ENCODE results near the gene ACTL8. TPM values are rescaled to one million over a fixed set of nuclear protein-coding genes. Genes with fewer than 3 reads are reported as not detected.

The ACTL8 gene
- total RNA-seq, 3 donors from 2014 or later: 0.35 to 1.0 TPM; not detected in 1

DNA sequence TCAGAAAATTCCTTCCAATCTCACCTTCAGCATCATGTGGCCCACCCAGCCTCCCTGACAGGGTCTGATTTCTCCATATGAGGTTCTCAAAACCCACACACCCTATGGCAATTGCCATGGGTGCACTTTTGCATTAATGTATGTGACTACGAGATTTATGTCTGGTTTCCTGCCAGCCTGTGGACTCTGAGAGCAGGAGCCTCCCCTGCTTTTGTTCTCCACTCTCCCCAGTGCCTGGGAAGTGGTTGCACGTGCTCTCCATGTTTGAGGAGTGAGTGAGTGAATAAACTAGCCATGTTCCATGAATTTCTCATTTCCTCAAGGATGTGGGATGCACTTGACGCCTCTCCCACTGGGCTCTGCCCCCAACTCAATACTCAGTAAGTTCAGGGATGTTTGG lies 91.2 kb downstream of the ACTL8 start:
- ATAC-seq (no peak), DNase-seq (no peak)
- Histone ChIP-seq H3K36me3 (ENCODE audit: low read depth) (no peaks in the 10 kb centered on the region), H3K9me3 (no peaks in the 10 kb centered on the region), H3K4me3 (no peak overlapping the region), H3K4me1 (ENCODE audit: low read depth) (no peaks in the 10 kb centered on the region)
- intact Hi-C loops (cut with DNase I, micrococcal nuclease): no loop called here
- no peak for TF ChIP-seq CTCF (IDR thresholded peaks at IDR 0.05)

DNA sequence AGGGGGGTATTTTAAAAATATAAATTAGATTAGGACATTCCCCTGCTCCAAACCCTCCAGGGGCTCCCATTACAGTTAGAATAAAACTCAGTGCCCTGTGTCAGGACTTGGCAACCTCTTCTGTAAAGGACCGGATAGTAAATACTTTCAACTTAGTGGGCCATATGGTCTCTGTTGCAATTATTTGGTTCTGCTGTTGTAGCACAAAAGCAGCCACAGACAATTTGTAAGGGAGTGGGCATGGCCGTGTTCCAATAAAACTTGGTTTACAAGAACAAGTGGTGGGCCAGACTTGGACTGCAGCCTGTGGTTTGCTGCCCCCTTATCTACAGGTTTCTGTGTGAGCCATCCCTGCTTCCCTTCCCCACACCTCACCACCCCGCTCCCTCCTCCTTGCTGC lies 92.0 kb downstream of the ACTL8 start:
- intact Hi-C loops (cut with DNase I, micrococcal nuclease): no loop called here
- H3K4me3 ChIP-seq: no peak overlapping the region
- no peaks in the 10 kb centered on the region for H3K9me3 ChIP-seq
- H3K36me3 ChIP-seq (ENCODE audit: low read depth): no peaks in the 10 kb centered on the region
- DNase-seq (no peak), ATAC-seq (no peak)
- no peaks in the 10 kb centered on the region for H3K4me1 ChIP-seq (ENCODE audit: low read depth)
- no peak for TF ChIP-seq CTCF (IDR thresholded peaks at IDR 0.05)

DNA sequence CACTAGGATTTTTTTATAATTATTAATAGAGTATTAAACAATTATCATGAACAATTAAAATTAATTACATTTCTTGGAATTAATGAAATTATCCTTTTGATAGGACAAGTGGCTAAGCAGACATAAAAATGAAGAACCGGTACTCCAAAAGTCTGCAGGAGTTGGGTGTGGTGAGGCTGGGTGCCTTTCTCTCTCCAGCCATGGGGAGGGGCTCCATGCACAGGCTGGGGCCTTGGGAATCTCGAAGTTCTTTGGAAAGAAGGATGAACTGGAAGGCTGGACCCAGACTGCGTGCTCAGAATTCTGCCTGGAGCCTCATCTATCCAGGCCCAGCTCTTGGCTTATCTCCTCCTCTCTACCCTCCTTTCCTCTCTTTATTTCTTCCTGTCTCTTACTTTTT lies 94.1 kb downstream of the ACTL8 start:
- H3K4me1 ChIP-seq (ENCODE audit: low read depth): no peaks in the 10 kb centered on the region
- H3K9me3 ChIP-seq: no peaks in the 10 kb centered on the region
- H3K4me3 ChIP-seq: no peak overlapping the region
- TF ChIP-seq CTCF (IDR thresholded peaks at IDR 0.05): no peak
- DNase-seq (no peak), ATAC-seq (no peak)
- intact Hi-C loops (cut with DNase I, micrococcal nuclease): no loop called here
- H3K36me3 ChIP-seq (ENCODE audit: low read depth): no peaks in the 10 kb centered on the region

DNA sequence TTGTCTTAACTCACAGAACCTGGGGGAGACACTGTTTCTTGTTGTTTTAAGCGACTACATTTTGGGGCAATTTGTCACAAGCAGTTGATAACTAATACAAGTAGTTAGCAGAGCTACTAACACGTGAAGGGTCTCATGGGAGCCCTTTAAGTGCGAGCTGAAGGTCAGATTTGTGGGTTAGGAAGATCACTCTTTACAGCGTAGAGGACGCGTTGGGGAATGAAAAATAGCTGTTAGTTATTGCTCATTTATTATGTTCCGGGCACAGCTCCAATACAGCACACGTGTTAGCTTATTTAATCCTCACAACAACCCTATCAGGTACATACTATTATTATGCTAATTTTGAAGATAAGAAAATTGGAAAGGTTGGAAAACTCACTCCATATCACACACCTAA lies 95.9 kb downstream of the ACTL8 start:
- intact Hi-C loops (cut with DNase I, micrococcal nuclease): no loop called here
- no peak overlapping the region for H3K4me3 ChIP-seq
- DNase-seq: no peak
- no peaks in the 10 kb centered on the region for H3K36me3 ChIP-seq (ENCODE audit: low read depth)
- no peaks in the 10 kb centered on the region for H3K9me3 ChIP-seq
- H3K4me1 ChIP-seq (ENCODE audit: low read depth): no peaks in the 10 kb centered on the region
- ATAC-seq: no peak
- no peak for TF ChIP-seq CTCF (IDR thresholded peaks at IDR 0.05)

DNA sequence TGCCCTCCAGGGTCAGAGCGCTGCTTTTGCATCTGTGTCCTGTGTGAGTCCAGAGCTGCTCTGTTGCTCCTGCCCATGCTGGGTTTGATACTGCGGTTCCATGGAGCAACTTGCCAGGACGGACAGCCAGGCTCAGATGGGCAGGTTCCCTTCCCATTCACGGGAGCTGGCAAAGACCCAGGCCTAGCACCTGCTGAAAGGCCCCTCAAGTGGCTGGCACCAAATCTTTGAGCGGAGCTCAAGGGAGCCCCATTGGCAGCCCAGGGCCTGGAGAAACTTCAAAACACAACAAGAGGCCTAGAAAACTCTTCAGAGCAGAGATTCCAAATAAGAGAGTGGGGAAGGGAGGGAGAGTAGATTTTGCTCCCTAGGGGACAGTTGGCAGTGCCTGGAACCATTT lies 97.2 kb downstream of the ACTL8 start:
- no peak overlapping the region for H3K4me3 ChIP-seq
- no peaks in the 10 kb centered on the region for H3K36me3 ChIP-seq (ENCODE audit: low read depth)
- H3K9me3 ChIP-seq: no peaks in the 10 kb centered on the region
- no peaks in the 10 kb centered on the region for H3K4me1 ChIP-seq (ENCODE audit: low read depth)
- no peak for ATAC-seq
- intact Hi-C loops (cut with DNase I, micrococcal nuclease): no loop called here
- no peak for DNase-seq
- no peak for TF ChIP-seq CTCF (IDR thresholded peaks at IDR 0.05)

DNA sequence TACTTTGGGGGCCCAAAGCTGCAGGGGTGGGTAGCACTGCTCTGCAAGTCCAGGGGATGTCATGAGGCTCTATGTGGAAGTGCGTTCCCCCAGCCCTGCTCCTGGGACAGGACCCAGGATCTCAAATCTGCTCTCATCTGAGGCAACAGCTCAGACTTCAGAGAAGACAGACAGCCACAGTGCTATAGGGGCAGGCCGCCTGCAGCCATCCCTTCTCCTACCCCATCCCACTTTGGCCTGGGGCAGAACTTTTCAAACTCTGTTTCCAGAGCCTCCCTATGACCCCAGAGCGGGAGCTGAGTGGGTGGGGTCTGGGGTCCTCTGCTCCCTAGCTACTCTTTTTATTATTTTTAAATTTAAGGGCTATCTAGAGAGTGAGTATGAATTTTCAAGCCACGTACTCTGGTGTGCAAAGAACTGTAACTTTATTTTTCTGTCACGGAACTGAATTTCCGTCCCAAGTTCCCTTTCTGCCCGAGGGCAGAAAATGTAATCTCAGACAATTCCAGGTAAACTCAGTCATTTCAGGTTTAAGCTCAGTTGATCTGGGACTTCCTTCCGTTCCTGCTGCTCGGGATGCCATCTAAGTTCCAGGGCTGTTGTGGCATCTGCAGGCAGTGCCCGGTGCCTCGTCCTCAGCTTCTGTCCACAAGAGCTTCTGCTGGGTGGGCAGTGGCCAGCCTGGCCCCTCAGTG lies 98.3 kb downstream of the ACTL8 start:
- intact Hi-C loops (cut with DNase I, micrococcal nuclease): no loop called here
- Histone ChIP-seq H3K36me3 (ENCODE audit: low read depth) (no peaks in the 10 kb centered on the region), H3K9me3 (no peaks in the 10 kb centered on the region), H3K4me3 (no peak overlapping the region), H3K4me1 (ENCODE audit: low read depth) (no peaks in the 10 kb centered on the region)
- no peak for TF ChIP-seq CTCF (IDR thresholded peaks at IDR 0.05)
- DNase-seq: no peak
- ATAC-seq: no peak

Measured in mucosa of descending colon (tissue), 3 donors.